ENCODE data around the gene ITGB5.
"Not testable (repeated sequence)": the region's sequence is repeated elsewhere in the genome, so short reads cannot be mapped to it uniquely, and the experiment has no call there.

The ITGB5 gene

GRCh38 chr3:124834723-124835718 lies 52.1 kb downstream of the ITGB5 start:
- DNase-seq, result peak; percentile 31

GRCh38 chr3:124833710-124834332 lies 53.3 kb downstream of the ITGB5 start:
- no peak for DNase-seq

GRCh38 chr3:124832782-124833709 lies 54.1 kb downstream of the ITGB5 start:
- no peak for DNase-seq

GRCh38 chr3:124831628-124832199 lies 55.5 kb downstream of the ITGB5 start:
- DNase-seq, result no peak

GRCh38 chr3:124829819-124830554 lies 57.2 kb downstream of the ITGB5 start:
- no peak for DNase-seq

GRCh38 chr3:124829178-124829818 lies 57.9 kb downstream of the ITGB5 start:
- no peak for DNase-seq

- DNase-seq, result not testable (repeated sequence)
Measured at GRCh38 chr3:124827476-124828206, 59.5 kb downstream of the ITGB5 start.

GRCh38 chr3:124826703-124827102 lies 60.5 kb downstream of the ITGB5 start:
- no peak for DNase-seq

- DNase-seq, result no peak
Measured at GRCh38 chr3:124824286-124824915, 62.8 kb downstream of the ITGB5 start.

- DNase-seq, result no peak
Measured at GRCh38 chr3:124823648-124824047, 63.5 kb downstream of the ITGB5 start.

- DNase-seq, result no peak
Measured at GRCh38 chr3:124823206-124823605, 64.0 kb downstream of the ITGB5 start.

GRCh38 chr3:124821356-124821755 lies 65.8 kb downstream of the ITGB5 start:
- DNase-seq, result no peak

- DNase-seq, result no peak
Measured at GRCh38 chr3:124818398-124819091, 68.6 kb downstream of the ITGB5 start.

GRCh38 chr3:124817079-124817478 lies 70.1 kb downstream of the ITGB5 start:
- DNase-seq, result no peak

- no peak for DNase-seq
Measured at GRCh38 chr3:124816206-124816605, 71.0 kb downstream of the ITGB5 start.

- DNase-seq, result no peak
Measured at GRCh38 chr3:124815781-124816180, 71.4 kb downstream of the ITGB5 start.

GRCh38 chr3:124814620-124815421 lies 72.3 kb downstream of the ITGB5 start:
- DNase-seq, result no peak

- no peak for DNase-seq
Measured at GRCh38 chr3:124813541-124813940, 73.6 kb downstream of the ITGB5 start.

All from activated CD4-positive, CD25-positive, alpha-beta regulatory T cell treated with anti-CD3 and anti-CD28 coated beads, Interleukin-2, amount 50 U/mL, for 72 hours (primary cell).